CD4-positive, alpha-beta T cell (primary cell): ENCODE data around the gene CYP19A1. TPM values are rescaled to one million over a fixed set of nuclear protein-coding genes. Genes with fewer than 3 reads are reported as not detected.

Experiments
- ATAC-seq: fragments of 200-7000 bp; cut with Tn5 transposase; one replicate; pipeline ENCODE4 v1.10.0; 2022; ENCODE audit warnings: mild to moderate bottlenecking; ENCODE audit not compliant: poor library complexity
- CTCF ChIA-PET: fragments of 350-600 bp; sonication (Branson Sonifier 250); formaldehyde crosslinking; loops from one replicate; lab custom pipeline; 2021; ENCODE audit warnings: antibody characterized with exemption, inconsistent platforms; lab: Charles Lee
- POLR2A ChIA-PET: fragments of 350-600 bp; sonication (Branson Sonifier 250); formaldehyde crosslinking; loops from one replicate; lab custom pipeline; 2021; ENCODE audit warnings: antibody characterized with exemption, inconsistent platforms; lab: Charles Lee
- DNase-seq, 14 experiments: peaks; one replicate each; pipeline ENCODE4 v3.0.0-alpha.2; 2013 to 2020; ENCODE audit warnings: mixed read lengths in 2 of 14
- H3K27ac ChIP-seq, 2 donors: one replicate each; pipeline versions ENCODE4 v1.5.1 to v1.7.0; 2013; ENCODE audit warnings: low read length in 2 of 2, low read depth in 1 of 2, mild to moderate bottlenecking in 1 of 2
- H3K27me3 ChIP-seq, 2 experiments: 1 replicate in 1 of 2; 2 replicates in 1 of 2; pipeline versions ENCODE4 v1.6.1 to v1.7.0; 2013; ENCODE audit warnings: low read length in 2 of 2, control low read depth in 1 of 2, mild to moderate bottlenecking in 1 of 2, moderate library complexity in 1 of 2; ENCODE audit not compliant: insufficient read depth in 2 of 2, control insufficient read depth in 1 of 2
- H3K36me3 ChIP-seq: one replicate; pipeline ENCODE4 v1.6.1; 2013; ENCODE audit warnings: low read length, control low read depth; ENCODE audit not compliant: insufficient read depth
- H3K4me1 ChIP-seq: one replicate; pipeline ENCODE4 v1.6.1; 2013; ENCODE audit warnings: low read length, control low read depth; ENCODE audit not compliant: insufficient read depth
- H3K4me3 ChIP-seq: one replicate; pipeline ENCODE4 v1.5.1; 2013; ENCODE audit warnings: mild to moderate bottlenecking, low read length, moderate library complexity
- H3K9me3 ChIP-seq, 2 experiments: 1 replicate in 1 of 2; 2 replicates in 1 of 2; pipeline versions ENCODE4 v1.6.1 to v1.7.0; 2013; ENCODE audit warnings: low read length in 2 of 2, mild to moderate bottlenecking in 2 of 2, control low read depth in 1 of 2, moderate library complexity in 1 of 2; ENCODE audit not compliant: control insufficient read depth in 1 of 2, insufficient read depth in 1 of 2
- H3K27ac Mint-ChIP-seq: one replicate; pipeline ENCODE4 v1.8.0; 2020; ENCODE audit warnings: mixed read lengths
- H3K27me3 Mint-ChIP-seq: one replicate; pipeline ENCODE4 v1.8.0; 2021; ENCODE audit warnings: mixed read lengths
- H3K36me3 Mint-ChIP-seq: one replicate; pipeline ENCODE4 v1.8.0; 2021; ENCODE audit warnings: low read depth, mixed read lengths
- H3K4me1 Mint-ChIP-seq: one replicate; pipeline ENCODE4 v1.8.0; 2021; ENCODE audit warnings: low read depth, mixed read lengths
- H3K4me3 Mint-ChIP-seq: one replicate; pipeline ENCODE4 v1.8.0; 2020; ENCODE audit warnings: mild to moderate bottlenecking, mixed read lengths
- H3K9me3 Mint-ChIP-seq: one replicate; pipeline ENCODE4 v1.8.0; 2020; ENCODE audit warnings: mixed read lengths
- CTCF ChIP-seq: fragments of 200-600 bp; IDR thresholded peaks from one replicate; pipeline ENCODE4 v1.8.0; 2022; ENCODE audit warnings: antibody characterized with exemption, mild to moderate bottlenecking
- intact Hi-C, 2 experiments: fragments of 100-400 bp; cut with DNase I in 1 of 2; cut with micrococcal nuclease in 1 of 2; formaldehyde crosslinking; loops; one replicate each; pipeline versions ENCODE4 v1.15.1 to v1.9.0; 2023 to 2025; cut with DNase I, micrococcal nuclease
- total RNA-seq, 174 experiments: library from RNA in 2 of 174; stranded (reverse) in 2 of 174; gene quantifications; one replicate each; pipeline ENCODE4 v1.2.3 and lab custom pipeline; 2021 to 2026

CYP19A1 gene
- total RNA-seq, 2 experiments from 2014 or later: not detected

GRCh38 chr15:51386486-51386885 lies 48.1 kb upstream of the CYP19A1 start:
- H3K9me3 ChIP-seq: peaks cover 0 to 3% of the 10 kb centered on the region in 2 experiments
- H3K27me3 Mint-ChIP-seq: peaks cover 5% of the 10 kb centered on the region
- no peak overlapping the region for H3K4me3 Mint-ChIP-seq
- CTCF ChIA-PET: no interaction called here
- no peak overlapping the region for H3K27ac ChIP-seq
- H3K4me1 Mint-ChIP-seq: no peaks in the 10 kb centered on the region
- peaks cover 0 to 9% of the 10 kb centered on the region in 2 experiments for H3K27me3 ChIP-seq
- TF ChIP-seq CTCF: no peak
- no peaks in the 10 kb centered on the region for H3K36me3 ChIP-seq
- no peak for DNase-seq
- no peaks in the 10 kb centered on the region for H3K4me1 ChIP-seq
- no peak for ATAC-seq
- no peak overlapping the region for H3K4me3 ChIP-seq
- POLR2A ChIA-PET: no interaction called here
- intact Hi-C loops: no loop called here
- H3K36me3 Mint-ChIP-seq: no peaks in the 10 kb centered on the region
- H3K9me3 Mint-ChIP-seq: no peaks in the 10 kb centered on the region
- no peak overlapping the region for H3K27ac Mint-ChIP-seq

- Histone ChIP-seq H3K27ac (no peak overlapping the region), H3K27me3 (peaks cover 0 to 9% of the 10 kb centered on the region in 2 experiments), H3K9me3 (peaks cover 0 to 3% of the 10 kb centered on the region in 2 experiments), H3K36me3 (no peaks in the 10 kb centered on the region), H3K4me3 (no peak overlapping the region), H3K4me1 (no peaks in the 10 kb centered on the region)
- no peak overlapping the region for H3K4me3 Mint-ChIP-seq
- ChIA-PET POLR2A (no interaction called here), CTCF (no interaction called here)
- no peaks in the 10 kb centered on the region for H3K9me3 Mint-ChIP-seq
- intact Hi-C loops: no loop called here
- H3K27ac Mint-ChIP-seq: no peak overlapping the region
- H3K36me3 Mint-ChIP-seq: no peaks in the 10 kb centered on the region
- no peak for ATAC-seq
- no peak for TF ChIP-seq CTCF
- no peaks in the 10 kb centered on the region for H3K4me1 Mint-ChIP-seq
- DNase-seq: no peak
- H3K27me3 Mint-ChIP-seq: peaks cover 5% of the 10 kb centered on the region
Measured at GRCh38 chr15:51386029-51386428, 47.6 kb upstream of the CYP19A1 start.

DNA sequence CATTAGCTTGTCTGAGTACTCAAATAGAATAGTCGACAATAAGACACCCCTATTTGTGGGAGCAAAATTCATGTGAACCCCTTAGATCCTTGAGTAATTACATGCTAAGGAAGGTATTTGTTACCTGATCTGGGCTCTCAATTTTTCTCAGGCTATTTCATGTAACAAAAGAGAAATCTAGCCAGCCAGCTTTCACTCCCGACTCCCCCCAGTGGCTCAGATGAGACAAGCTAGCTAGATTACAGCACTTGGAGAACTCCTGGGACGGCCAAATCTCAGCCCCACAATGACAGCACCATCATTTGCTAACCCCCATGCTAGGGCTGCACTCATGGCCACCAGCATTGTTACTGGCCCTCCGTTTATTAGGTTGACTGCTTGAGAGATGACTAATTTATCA lies 44.4 kb upstream of the CYP19A1 start:
- Mint-ChIP-seq H3K27me3 (peaks cover 5% of the 10 kb centered on the region), H3K4me1 (no peaks in the 10 kb centered on the region), H3K9me3 (no peaks in the 10 kb centered on the region), H3K27ac (no peak overlapping the region), H3K4me3 (no peak overlapping the region), H3K36me3 (no peaks in the 10 kb centered on the region)
- Histone ChIP-seq H3K27me3 (peaks cover 0 to 9% of the 10 kb centered on the region in 2 experiments), H3K9me3 (peaks cover 0 to 3% of the 10 kb centered on the region in 2 experiments), H3K4me1 (no peaks in the 10 kb centered on the region), H3K4me3 (no peak overlapping the region), H3K27ac (no peak overlapping the region), H3K36me3 (no peaks in the 10 kb centered on the region)
- POLR2A ChIA-PET: no interaction called here
- DNase-seq: no peak
- ATAC-seq: no peak
- intact Hi-C loops: no loop called here
- no peak for TF ChIP-seq CTCF
- CTCF ChIA-PET: no interaction called here
